AG09319 (cell line): ENCODE measurements around the gene YWHAG.

Experiments
- DNase-seq: peaks from one replicate; pipeline ENCODE4 v3.0.0-alpha.2; 2010; ENCODE audit warnings: low read depth; ENCODE audit errors: extremely low read depth
- CTCF ChIP-seq: IDR thresholded peaks from 2 replicates; pipeline ENCODE4 v1.5.1; 2011; ENCODE audit warnings: low read depth, mild to moderate bottlenecking, inconsistent platforms, low read length, moderate library complexity

Gene YWHAG

GRCh38 chr7:76303202-76304147 lies 55.3 kb downstream of the YWHAG start:
- peak; percentile 92 for DNase-seq
- no peak for TF ChIP-seq CTCF

- TF ChIP-seq CTCF, result no peak
- DNase-seq, result peak; percentile 68
Measured at GRCh38 chr7:76302347-76303201, 56.2 kb downstream of the YWHAG start, which contains the start of gene HSPB1. Gene HSPB1 (plus strand): TSS chr7:76302673. CDS start chr7:76302713, 40 bp downstream.

GRCh38 chr7:76301000-76301399 lies 57.8 kb downstream of the YWHAG start:
- DNase-seq, result no peak
- no peak for TF ChIP-seq CTCF

- no peak for DNase-seq
- no peak for TF ChIP-seq CTCF
Measured at GRCh38 chr7:76300166-76300731, 58.5 kb downstream of the YWHAG start.

- TF ChIP-seq CTCF, result peak; percentile 2
- DNase-seq, result no peak
Measured at GRCh38 chr7:76296743-76297740, 61.7 kb downstream of the YWHAG start.

GRCh38 chr7:76294344-76295024 lies 64.3 kb downstream of the YWHAG start:
- no peak for TF ChIP-seq CTCF
- no peak for DNase-seq
